Stimulated activated memory B cell treated with anti-CD40 and anti-IgM and Interleukin-4, amounts not matched to agents 10 μg/mL and 1 μg/mL and 100 μg/mL, for 72 hours (primary cell): ENCODE data around the gene TRIB2.
"Not testable (repeated sequence)": the region's sequence is repeated elsewhere in the genome, so short reads cannot be mapped to it uniquely, and the experiment has no call there.

ENCODE experiments used
- ATAC-seq: fragments of 150-1000 bp; cut with Tn5 transposase; 2 replicates; pipeline ENCODE4 v1.10.0; 2021
- H3K27ac Mint-ChIP-seq: one replicate; pipeline ENCODE4 v1.8.0; 2022; ENCODE audit warnings: mild to moderate bottlenecking, mixed read lengths
- H3K27me3 Mint-ChIP-seq: one replicate; pipeline ENCODE4 v1.8.0; 2022; ENCODE audit warnings: mixed read lengths
- H3K36me3 Mint-ChIP-seq: one replicate; pipeline ENCODE4 v1.8.0; 2022; ENCODE audit warnings: mixed read lengths
- H3K4me1 Mint-ChIP-seq: one replicate; pipeline ENCODE4 v1.8.0; 2022; ENCODE audit warnings: mixed read lengths
- H3K4me3 Mint-ChIP-seq: one replicate; pipeline ENCODE4 v1.8.0; 2022; ENCODE audit warnings: mild to moderate bottlenecking, moderate library complexity, mixed read lengths
- H3K9me3 Mint-ChIP-seq: one replicate; pipeline ENCODE4 v1.8.0; 2022; ENCODE audit warnings: mixed read lengths

TRIB2 gene

DNA sequence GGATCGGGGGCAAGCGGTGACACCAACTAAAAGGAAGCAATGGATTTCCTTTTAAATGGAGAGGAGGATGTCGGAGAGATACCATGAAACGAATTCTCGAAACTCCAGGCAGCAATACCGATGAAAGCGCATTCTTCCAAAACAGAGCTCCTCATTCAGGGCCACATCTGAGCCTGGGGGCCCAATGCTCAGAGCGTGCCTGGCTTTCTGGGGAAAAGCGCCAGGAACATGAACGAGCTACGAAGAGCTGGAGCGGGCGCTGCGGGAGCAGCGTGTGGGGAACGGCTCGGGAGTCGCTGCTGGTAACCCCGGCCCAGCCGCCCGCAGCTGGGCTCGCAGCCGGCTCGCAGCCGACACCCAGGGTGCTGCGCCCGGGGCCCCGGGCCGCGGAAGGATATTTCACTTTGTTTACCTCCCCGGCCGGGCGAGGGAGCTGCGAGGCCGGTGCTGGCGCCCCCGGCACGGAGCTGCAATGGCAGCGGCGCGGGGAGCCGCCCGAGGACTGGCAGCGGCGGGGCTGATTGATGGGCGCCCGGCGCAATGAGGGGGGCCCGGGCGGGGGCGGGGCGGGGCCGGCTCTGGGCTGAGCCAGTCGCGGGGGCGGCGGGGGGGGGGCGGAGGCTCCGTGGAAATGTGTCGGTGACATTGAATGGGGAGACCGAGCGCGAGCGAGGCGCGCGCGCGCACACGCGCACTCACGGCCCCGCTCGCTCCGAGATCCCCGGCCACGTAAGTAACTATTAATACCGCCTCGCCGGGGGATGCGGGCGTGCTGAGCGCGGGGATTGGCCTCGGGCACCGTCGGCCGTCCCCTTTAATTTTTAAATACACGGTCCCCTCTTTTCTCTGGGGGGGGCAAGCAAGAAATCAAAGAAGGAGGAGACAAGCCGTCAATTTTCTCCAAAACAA is at the start of gene TRIB2:
TRIB2 (plus strand) TSS at position 655 of the 909 bp plus-strand sequence. CDS start 1,372 bp downstream, outside the sequence.
- Mint-ChIP-seq H3K27ac (peak within 1 kb of the TSS; percentile 88), H3K36me3 (no peaks in the 10 kb centered on the region), H3K9me3 (no peaks in the 10 kb centered on the region), H3K4me1 (peaks cover 51% of the 10 kb centered on the region), H3K4me3 (peak within 1 kb of the TSS; percentile 95), H3K27me3 (no peaks in the 10 kb centered on the region)
- peak; percentile 90 for ATAC-seq

GRCh38 chr2:12669036-12669435 is 47.7 kb upstream of the TRIB2 start:
- Mint-ChIP-seq H3K4me1 (no peaks in the 10 kb centered on the region), H3K36me3 (no peaks in the 10 kb centered on the region), H3K27me3 (no peaks in the 10 kb centered on the region), H3K4me3 (no peak overlapping the region), H3K9me3 (peaks cover 5% of the 10 kb centered on the region), H3K27ac (no peak overlapping the region)
- no peak for ATAC-seq

- no peak for ATAC-seq
- H3K9me3 Mint-ChIP-seq, result no peaks in the 10 kb centered on the region
- no peak overlapping the region for H3K4me3 Mint-ChIP-seq
- no peaks in the 10 kb centered on the region for H3K27me3 Mint-ChIP-seq
- no peak overlapping the region for H3K27ac Mint-ChIP-seq
- no peaks in the 10 kb centered on the region for H3K4me1 Mint-ChIP-seq
- H3K36me3 Mint-ChIP-seq, result no peaks in the 10 kb centered on the region
Observed at GRCh38 chr2:12672711-12673315, 43.9 kb upstream of the TRIB2 start.

- Mint-ChIP-seq H3K27ac (no peak overlapping the region), H3K27me3 (no peaks in the 10 kb centered on the region), H3K4me3 (no peak overlapping the region), H3K36me3 (peaks cover 2% of the 10 kb centered on the region), H3K4me1 (no peaks in the 10 kb centered on the region), H3K9me3 (peaks cover 2% of the 10 kb centered on the region)
- ATAC-seq, result no peak
Observed at GRCh38 chr2:12674644-12675328, 42.0 kb upstream of the TRIB2 start.

- H3K27me3 Mint-ChIP-seq, result no peaks in the 10 kb centered on the region
- no peak overlapping the region for H3K27ac Mint-ChIP-seq
- no peak overlapping the region for H3K4me3 Mint-ChIP-seq
- H3K4me1 Mint-ChIP-seq, result no peaks in the 10 kb centered on the region
- ATAC-seq, result peak; percentile 47
- peaks cover 6% of the 10 kb centered on the region for H3K36me3 Mint-ChIP-seq
- peaks cover 6% of the 10 kb centered on the region for H3K9me3 Mint-ChIP-seq
Observed at GRCh38 chr2:12675352-12675795, 41.4 kb upstream of the TRIB2 start.

GRCh38 chr2:12675801-12676200 is 40.9 kb upstream of the TRIB2 start:
- H3K36me3 Mint-ChIP-seq, result peaks cover 6% of the 10 kb centered on the region
- H3K4me1 Mint-ChIP-seq, result no peaks in the 10 kb centered on the region
- H3K27me3 Mint-ChIP-seq, result no peaks in the 10 kb centered on the region
- H3K4me3 Mint-ChIP-seq, result no peak overlapping the region
- ATAC-seq, result no peak
- peaks cover 6% of the 10 kb centered on the region for H3K9me3 Mint-ChIP-seq
- no peak overlapping the region for H3K27ac Mint-ChIP-seq

DNA sequence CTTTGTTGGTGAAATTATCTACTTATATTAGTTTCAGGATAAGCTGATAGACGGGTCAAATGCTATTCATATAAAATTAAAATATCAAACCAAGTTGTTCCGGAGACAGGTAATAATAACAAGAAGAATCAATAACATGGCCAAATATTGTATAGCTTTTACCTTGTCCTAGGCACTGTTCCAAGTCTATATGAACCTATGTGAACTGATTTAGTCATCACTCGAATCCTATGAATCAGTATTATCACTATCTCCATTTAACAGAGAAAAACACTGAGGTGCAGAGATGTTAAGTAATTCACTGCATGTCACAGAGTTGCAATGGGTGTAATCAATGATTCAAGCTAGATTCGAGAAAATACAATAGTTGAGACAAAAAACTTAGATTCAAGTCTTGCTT is 40.0 kb upstream of the TRIB2 start:
- no peaks in the 10 kb centered on the region for H3K4me1 Mint-ChIP-seq
- H3K4me3 Mint-ChIP-seq, result no peak overlapping the region
- H3K36me3 Mint-ChIP-seq, result peaks cover 6% of the 10 kb centered on the region
- peaks cover 6% of the 10 kb centered on the region for H3K9me3 Mint-ChIP-seq
- H3K27me3 Mint-ChIP-seq, result no peaks in the 10 kb centered on the region
- no peak overlapping the region for H3K27ac Mint-ChIP-seq
- no peak for ATAC-seq

GRCh38 chr2:12678186-12678585 is 38.5 kb upstream of the TRIB2 start:
- no peak for ATAC-seq
- no peak overlapping the region for H3K27ac Mint-ChIP-seq
- H3K36me3 Mint-ChIP-seq, result peaks cover 6% of the 10 kb centered on the region
- H3K4me1 Mint-ChIP-seq, result no peaks in the 10 kb centered on the region
- H3K4me3 Mint-ChIP-seq, result no peak overlapping the region
- peaks cover 6% of the 10 kb centered on the region for H3K9me3 Mint-ChIP-seq
- H3K27me3 Mint-ChIP-seq, result no peaks in the 10 kb centered on the region

GRCh38 chr2:12679550-12680072 is 37.1 kb upstream of the TRIB2 start:
- peaks cover 6% of the 10 kb centered on the region for H3K36me3 Mint-ChIP-seq
- H3K4me1 Mint-ChIP-seq, result no peaks in the 10 kb centered on the region
- H3K4me3 Mint-ChIP-seq, result no peak overlapping the region
- no peak for ATAC-seq
- peaks cover 6% of the 10 kb centered on the region for H3K9me3 Mint-ChIP-seq
- H3K27me3 Mint-ChIP-seq, result peaks cover 6% of the 10 kb centered on the region
- H3K27ac Mint-ChIP-seq, result no peak overlapping the region

GRCh38 chr2:12680115-12680514 is 36.6 kb upstream of the TRIB2 start:
- H3K4me1 Mint-ChIP-seq, H3K27me3 Mint-ChIP-seq, H3K27ac Mint-ChIP-seq, H3K4me3 Mint-ChIP-seq, ATAC-seq, H3K36me3 Mint-ChIP-seq, H3K9me3 Mint-ChIP-seq: not testable (repeated sequence)

DNA sequence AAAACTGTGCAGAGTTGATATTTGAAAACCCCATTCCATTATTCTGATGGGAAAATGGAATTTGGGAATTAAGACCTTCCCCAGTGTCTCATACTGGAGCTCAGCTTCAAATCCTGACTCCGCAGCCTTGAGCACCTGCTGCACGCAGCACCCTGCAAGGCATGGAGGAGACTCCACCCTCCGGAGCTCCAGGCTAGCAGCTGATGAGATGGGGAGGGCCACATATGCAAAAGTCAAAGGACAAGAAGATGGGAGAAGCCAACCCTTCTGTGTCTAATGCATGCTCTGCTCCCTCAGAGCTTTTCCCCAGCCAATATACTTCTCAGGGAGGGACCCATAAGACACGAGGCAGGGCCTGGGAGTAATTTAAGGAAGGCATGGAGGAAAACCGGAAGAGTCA is 34.7 kb upstream of the TRIB2 start:
- no peak overlapping the region for H3K27ac Mint-ChIP-seq
- peaks cover 17% of the 10 kb centered on the region for H3K27me3 Mint-ChIP-seq
- no peak overlapping the region for H3K4me3 Mint-ChIP-seq
- H3K36me3 Mint-ChIP-seq, result peaks cover 6% of the 10 kb centered on the region
- peaks cover 6% of the 10 kb centered on the region for H3K9me3 Mint-ChIP-seq
- ATAC-seq, result no peak
- no peaks in the 10 kb centered on the region for H3K4me1 Mint-ChIP-seq

- Mint-ChIP-seq H3K4me1 (no peaks in the 10 kb centered on the region), H3K27me3 (peaks cover 18% of the 10 kb centered on the region), H3K4me3 (no peak overlapping the region), H3K9me3 (peaks cover 6% of the 10 kb centered on the region), H3K27ac (no peak overlapping the region), H3K36me3 (peaks cover 6% of the 10 kb centered on the region)
- no peak for ATAC-seq
Observed at GRCh38 chr2:12683457-12684100, 33.2 kb upstream of the TRIB2 start.

DNA sequence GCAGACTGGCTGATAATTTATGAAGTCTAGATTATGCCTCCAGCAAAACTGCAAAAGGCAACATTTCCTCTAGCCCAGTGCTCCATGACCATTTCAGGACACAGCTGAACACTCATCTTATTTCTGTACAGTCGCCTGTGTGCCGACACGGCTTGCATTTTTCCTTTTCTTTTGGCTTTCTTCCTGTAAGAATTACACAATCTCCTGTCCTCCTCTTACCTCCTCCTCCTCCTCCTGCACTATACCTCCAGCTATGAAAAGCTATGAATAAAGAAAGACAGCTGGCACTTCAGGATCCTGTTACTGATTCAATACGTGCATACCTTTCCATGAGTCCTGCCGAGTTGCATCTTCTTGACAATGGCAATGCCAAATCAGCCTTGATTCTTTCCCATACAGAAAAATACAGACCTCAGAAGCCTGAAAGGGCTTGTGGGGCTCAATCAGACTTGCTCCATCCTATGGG is 32.2 kb upstream of the TRIB2 start:
- H3K4me3 Mint-ChIP-seq, result no peak overlapping the region

GRCh38 chr2:12685145-12685544 is 31.6 kb upstream of the TRIB2 start:
- Mint-ChIP-seq H3K9me3 (peaks cover 4% of the 10 kb centered on the region), H3K27ac (no peak overlapping the region), H3K4me1 (no peaks in the 10 kb centered on the region), H3K27me3 (peaks cover 18% of the 10 kb centered on the region), H3K4me3 (no peak overlapping the region), H3K36me3 (no peaks in the 10 kb centered on the region)
- no peak for ATAC-seq

More for the DNA sequence above, 32.2 kb upstream of the TRIB2 start:
- Mint-ChIP-seq H3K4me1 (no peaks in the 10 kb centered on the region), H3K9me3 (peaks cover 6% of the 10 kb centered on the region), H3K27ac (no peak overlapping the region), H3K27me3 (peaks cover 18% of the 10 kb centered on the region), H3K36me3 (peaks cover 6% of the 10 kb centered on the region)
- no peak for ATAC-seq

DNA sequence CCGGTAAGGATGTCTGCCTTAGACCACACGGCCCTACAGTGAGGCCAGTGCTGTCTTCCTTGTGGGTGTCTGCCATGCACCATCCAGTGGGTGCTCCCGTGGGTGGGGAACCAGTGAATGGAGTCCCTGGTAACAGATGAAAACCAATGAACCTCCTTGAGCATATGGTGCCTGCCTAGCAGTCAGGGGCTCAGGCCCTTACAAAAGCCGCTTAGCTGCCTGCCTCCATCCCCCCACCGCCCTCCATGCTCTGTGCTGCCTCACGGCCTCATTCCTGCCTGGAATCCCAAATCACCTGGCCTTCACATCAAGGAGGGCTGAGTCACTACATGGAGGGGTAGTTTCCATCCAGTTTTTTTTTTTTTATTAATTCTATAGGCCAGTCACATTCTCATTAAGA is 30.8 kb upstream of the TRIB2 start:
- ATAC-seq, result no peak
- Mint-ChIP-seq H3K36me3 (no peaks in the 10 kb centered on the region), H3K9me3 (peaks cover 5% of the 10 kb centered on the region), H3K27me3 (peaks cover 18% of the 10 kb centered on the region), H3K4me3 (no peak overlapping the region), H3K4me1 (no peaks in the 10 kb centered on the region), H3K27ac (no peak overlapping the region)
